HG02943 (cell line): ENCODE results near the gene TRIM22.
"Not testable (repeated sequence)": the region's sequence is repeated elsewhere in the genome, so short reads cannot be mapped to it uniquely, and the experiment has no call there.

Source experiments
- ATAC-seq: cut with Tn5 transposase; IDR thresholded peaks from one replicate; pipeline ENCODE4 v1.9.1; 2021; ENCODE audit warnings: mild to moderate bottlenecking, low read depth, moderate library complexity; ENCODE audit not compliant: unreplicated experiment

The TRIM22 gene

GRCh38 chr11:5690216-5690615 is 626 bp downstream of the TRIM22 start:
- ATAC-seq, result no peak

- ATAC-seq, result no peak
These were observed 1.1 kb downstream of the TRIM22 start for GRCh38 chr11:5690736-5691135.

DNA sequence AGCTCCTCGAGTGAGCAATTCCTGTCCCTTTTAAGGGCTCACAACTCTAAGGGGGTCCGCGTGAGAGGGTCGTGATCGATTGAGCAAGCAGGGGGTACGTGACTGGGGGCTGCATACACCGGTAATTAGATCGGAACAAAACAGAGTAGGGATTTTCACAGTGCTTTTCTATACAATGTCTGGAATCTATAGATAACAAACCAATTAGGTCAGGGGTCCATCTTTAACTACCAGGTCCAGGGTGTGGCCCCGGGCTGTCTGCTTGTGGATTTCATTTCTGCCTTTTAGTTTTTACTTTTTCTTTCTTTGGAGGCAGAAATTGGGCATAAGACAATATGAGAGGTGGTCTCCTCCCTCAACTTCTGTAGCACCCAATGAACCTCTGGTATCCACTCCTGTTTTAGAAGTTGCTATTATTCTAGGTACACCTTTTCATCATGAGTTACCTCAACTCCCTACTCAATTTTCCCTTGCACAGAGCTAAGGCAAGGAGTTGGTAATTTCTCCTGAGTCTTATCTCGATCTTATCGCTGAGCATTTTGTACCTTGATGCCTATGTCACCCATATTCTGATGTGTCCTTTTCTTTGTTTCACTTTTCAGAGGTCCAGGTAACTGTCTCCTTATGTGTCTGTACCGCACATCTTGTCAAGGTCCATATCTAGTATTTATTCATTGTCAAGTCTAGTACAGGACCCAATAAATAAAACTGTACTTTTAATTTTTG is 1.8 kb downstream of the TRIM22 start:
- ATAC-seq, result not testable (repeated sequence)

- no peak for ATAC-seq
These were observed 2.4 kb downstream of the TRIM22 start for GRCh38 chr11:5691964-5692361.

DNA sequence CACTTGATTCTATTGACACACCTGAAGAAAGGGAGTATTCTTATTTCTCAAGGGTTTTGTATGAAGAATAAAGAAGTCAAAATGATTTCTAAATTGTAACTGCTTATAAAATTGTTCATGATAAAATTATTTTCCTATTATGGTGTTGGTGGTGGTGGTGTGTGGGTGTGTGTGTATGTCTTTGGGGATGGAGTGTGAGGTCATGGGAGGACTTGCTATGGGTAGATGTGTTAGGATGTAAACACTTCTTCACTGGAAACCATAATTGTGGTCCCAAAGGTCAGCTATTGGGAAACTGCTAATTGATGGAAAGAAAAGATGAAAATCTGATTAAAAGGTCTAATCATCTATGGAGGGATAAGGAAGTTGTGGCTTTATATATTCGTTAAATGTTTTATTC is 5.1 kb downstream of the TRIM22 start:
- no peak for ATAC-seq

GRCh38 chr11:5695580-5695979 is 6.0 kb downstream of the TRIM22 start:
- no peak for ATAC-seq

GRCh38 chr11:5696210-5696609 is 6.6 kb downstream of the TRIM22 start:
- no peak for ATAC-seq

DNA sequence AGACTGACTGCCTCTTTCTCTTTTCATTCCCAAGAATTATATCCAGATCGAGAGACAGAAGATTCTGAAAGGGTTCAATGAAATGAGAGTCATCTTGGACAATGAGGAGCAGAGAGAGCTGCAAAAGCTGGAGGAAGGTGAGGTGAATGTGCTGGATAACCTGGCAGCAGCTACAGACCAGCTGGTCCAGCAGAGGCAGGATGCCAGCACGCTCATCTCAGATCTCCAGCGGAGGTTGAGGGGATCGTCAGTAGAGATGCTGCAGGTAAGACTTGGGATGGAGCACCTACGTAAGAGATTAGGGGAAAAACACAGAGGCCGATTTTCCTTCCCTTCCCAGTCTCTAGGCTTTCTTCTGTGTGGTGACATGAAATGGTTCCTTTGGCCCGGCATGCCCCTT is 8.7 kb downstream of the TRIM22 start:
- ATAC-seq, result no peak

GRCh38 chr11:5700421-5701054 is 10.9 kb downstream of the TRIM22 start:
- ATAC-seq, result no peak

- ATAC-seq, result no peak
These were observed 11.5 kb downstream of the TRIM22 start for GRCh38 chr11:5701055-5701577.

DNA sequence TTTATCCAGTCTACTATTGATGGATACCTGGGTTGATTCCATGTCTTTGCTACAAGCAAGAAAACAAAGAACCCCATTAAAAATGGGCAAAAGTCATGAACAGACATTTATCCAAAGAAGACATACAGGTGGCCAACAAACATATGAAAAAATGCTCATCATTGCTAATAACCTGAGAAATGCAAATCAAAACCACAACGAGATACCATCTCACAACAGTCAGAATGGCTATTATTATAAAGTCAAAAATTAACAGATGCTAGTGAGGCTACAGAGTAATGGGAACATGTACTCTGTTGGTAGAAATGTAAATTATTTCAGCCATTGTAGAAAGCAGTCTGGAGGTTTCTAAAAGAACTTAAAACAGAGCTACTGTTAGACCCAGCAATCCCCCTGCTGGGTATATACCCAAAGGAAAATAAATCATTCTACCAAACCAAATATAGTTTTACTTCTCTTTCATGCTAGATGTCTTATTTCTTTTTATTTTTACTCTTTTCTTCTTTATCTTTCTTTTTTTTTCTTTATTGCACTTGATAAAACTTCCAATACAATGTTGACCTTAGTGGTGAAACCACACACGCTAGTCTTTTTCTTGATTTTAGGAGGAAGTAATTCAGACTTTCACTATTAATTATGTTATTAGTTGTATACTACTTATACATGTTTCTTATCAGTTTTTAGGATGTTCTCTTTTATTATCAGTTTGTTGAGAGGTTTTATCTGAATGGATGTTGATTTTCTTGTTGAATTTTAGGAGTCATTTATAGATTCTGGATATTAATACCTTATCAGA is 14.3 kb downstream of the TRIM22 start:
- ATAC-seq, result peak; percentile 72

DNA sequence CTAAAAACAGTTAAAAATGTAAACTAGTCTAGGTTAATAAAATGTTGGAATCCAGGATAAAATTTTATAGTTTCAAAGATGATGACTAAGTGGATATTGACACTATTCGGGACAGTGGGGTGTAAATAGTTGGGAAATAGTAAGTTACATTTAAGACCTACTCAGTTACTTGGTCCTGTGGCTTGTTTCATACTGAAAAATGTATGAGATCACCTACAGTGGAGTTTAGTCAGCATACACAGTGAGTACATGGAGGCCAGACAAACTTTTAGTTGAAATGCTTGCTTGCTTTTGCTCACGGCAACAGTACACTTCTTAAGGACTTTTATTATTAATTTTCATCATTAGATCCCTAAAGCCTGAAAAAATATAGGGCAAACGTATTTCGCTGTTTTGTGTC is 16.1 kb downstream of the TRIM22 start:
- ATAC-seq, result no peak

GRCh38 chr11:5712507-5712906 is 22.9 kb downstream of the TRIM22 start:
- no peak for ATAC-seq

- no peak for ATAC-seq
These were observed 24.1 kb downstream of the TRIM22 start for GRCh38 chr11:5713695-5714094.

- ATAC-seq, result not testable (repeated sequence)
These were observed 26.9 kb downstream of the TRIM22 start for GRCh38 chr11:5716518-5716917.

- ATAC-seq, result no peak
These were observed 30.3 kb downstream of the TRIM22 start for GRCh38 chr11:5719703-5720495.

GRCh38 chr11:5722622-5723021 is 33.0 kb downstream of the TRIM22 start:
- no peak for ATAC-seq

DNA sequence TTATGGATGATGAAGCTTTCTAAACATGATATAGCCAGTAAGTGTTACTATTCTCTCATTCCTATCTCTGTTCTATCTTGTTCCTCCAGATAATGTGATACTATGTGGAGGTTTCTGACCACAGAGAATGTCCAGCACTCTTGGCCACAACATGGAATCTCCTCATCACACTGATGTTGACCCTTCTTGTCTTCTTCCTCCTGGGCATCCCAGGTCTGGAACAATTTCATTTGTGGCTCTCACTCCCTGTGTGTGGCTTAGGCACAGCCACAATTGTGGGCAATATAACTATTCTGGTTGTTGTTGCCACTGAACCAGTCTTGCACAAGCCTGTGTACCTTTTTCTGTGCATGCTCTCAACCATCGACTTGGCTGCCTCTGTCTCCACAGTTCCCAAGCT is 36.8 kb downstream of the TRIM22 start:
- no peak for ATAC-seq

DNA sequence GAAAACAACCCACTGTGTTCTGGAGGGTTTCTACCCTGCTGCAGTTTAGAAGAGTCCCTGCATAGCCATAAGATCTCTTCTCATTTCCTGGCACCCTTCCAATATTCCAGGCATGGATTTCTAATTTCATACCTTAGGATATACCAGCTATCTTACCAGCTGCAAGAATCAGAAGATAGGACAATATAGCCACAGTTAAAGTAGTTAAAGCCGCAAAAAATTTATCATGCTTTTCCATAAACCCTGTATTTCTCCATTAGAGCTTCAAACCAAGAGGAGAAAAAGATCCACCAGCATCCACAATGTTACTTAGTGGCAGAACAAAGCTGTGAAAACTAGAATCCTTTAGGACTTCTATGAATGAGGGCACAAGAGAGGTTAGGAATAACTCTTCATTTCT is 38.1 kb downstream of the TRIM22 start:
- no peak for ATAC-seq

- ATAC-seq, result no peak
These were observed 46.8 kb downstream of the TRIM22 start, which contains the start of gene OR56B1 for GRCh38 chr11:5736396-5736795. OR56B1 (plus strand) TSS chr11:5736448; CDS start chr11:5736517, 69 bp downstream.
